GM18868 (cell line): ENCODE data around the gene EPN2.

Source experiments
- ATAC-seq: cut with Tn5 transposase; IDR thresholded peaks from one replicate; pipeline ENCODE4 v1.9.1; 2021; ENCODE audit warnings: mild to moderate bottlenecking, moderate library complexity; ENCODE audit not compliant: unreplicated experiment

EPN2 gene

DNA sequence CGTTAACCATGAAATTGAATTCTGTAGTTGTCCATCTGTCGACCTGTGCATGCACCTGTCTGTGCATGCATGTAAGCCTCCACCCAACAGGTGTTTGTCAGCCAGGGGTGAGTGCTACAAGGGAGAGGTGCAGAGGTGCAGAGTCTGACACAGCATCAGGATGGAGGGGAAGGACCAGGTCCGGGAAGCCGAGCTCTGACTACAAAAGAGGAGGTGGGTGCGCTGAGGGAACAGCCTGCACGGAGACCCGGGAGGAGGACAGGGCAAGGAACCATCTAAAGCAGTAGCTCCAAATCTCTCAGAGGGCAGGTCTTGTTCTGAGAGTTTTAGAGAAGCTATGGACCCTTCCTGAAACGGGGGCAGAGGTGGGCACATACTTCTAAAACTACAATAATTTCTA, 71.2 kb downstream of the EPN2 start:
- ATAC-seq: no peak

DNA sequence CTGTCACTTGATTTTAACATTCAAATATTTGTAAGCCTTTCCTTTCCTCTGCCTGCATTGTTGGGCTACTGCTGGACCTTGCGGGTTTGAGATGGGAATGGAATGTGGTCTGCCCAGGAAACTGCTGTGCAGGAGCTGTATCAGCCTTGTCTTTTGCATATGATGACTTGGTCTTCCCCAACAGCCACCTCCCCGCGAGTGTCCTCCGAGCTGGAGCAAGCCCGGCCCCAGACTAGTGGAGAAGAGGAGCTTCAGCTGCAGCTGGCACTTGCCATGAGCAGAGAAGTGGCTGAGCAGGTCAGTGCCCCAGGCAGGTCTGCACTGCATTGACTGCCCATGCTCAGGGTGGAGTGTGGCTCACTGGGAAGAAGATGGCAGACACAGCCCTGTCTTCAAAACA, 72.5 kb downstream of the EPN2 start:
- no peak for ATAC-seq

DNA sequence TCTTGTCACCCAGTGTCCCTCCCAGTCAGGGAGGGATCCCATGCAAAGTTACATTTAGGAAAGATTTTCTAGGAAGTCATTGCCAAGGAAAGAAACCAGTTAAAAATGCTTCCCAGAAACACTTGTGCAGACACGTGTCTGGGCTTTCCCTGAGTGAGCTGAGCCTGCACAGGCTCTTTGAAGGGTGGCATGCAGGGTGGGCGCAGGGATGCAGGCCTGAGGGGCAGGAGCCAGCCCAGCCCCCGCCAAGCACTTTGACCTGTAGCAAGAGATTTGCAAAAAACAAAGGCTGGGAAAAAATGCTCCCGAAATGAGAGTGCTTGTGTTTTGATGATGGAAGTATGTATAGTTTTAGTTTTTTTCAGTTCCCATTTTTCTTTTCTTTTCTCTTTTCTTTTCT, 73.0 kb downstream of the EPN2 start:
- ATAC-seq: no peak

DNA sequence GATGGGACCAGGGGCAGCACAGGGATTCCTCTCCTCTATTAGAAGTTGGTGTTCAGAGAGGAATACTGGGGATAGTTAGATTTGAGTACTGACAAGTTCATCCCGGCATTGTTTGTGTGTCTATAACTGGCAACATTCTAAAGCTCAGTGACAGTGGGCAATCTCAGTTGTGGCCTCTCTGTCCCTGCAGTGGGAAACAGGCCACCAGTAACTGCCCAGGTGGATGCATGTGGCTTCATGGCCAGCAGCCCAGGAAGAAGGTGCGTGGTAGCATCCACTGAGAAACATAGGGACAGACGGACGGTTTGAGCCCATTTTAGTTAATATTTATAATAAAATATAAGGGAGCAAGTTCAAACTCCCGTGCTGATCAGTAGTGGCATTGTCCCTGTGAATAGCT, 73.8 kb downstream of the EPN2 start:
- no peak for ATAC-seq

DNA sequence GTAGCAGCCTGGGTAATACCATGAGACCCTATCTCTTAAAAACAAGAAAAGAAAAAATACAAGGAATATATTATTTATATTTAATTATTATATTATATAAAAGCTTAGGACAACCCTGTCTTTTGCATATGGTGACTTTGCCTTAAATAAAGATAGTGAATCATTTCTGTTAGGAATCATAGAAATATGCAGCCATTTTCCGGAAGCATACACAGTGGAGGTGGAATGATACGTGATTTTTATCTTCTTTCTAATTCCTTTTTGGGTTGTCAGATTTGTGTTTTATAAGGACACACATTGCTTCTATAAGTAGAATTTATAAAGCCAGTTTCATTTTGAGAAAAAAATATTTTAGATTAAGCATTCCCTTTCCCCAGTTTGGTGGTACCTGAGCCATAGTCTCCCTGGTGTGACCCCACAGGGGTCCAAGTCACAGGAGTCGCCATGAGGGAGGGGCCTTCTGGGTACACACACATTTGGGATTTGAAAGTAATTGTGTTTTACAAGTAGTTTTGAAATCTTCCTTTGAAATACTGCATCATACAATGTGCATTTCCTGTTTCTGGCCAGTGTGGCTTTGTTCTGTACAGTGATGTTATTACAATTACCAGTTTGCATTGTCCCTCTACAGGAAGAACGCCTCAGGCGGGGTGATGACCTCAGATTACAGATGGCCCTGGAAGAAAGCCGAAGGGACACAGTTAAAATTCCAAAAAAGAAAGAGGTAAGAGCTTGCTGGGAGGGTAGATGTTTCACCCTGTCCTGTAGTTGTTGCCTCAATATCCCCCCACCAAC, 74.5 kb downstream of the EPN2 start:
- ATAC-seq: no peak

DNA sequence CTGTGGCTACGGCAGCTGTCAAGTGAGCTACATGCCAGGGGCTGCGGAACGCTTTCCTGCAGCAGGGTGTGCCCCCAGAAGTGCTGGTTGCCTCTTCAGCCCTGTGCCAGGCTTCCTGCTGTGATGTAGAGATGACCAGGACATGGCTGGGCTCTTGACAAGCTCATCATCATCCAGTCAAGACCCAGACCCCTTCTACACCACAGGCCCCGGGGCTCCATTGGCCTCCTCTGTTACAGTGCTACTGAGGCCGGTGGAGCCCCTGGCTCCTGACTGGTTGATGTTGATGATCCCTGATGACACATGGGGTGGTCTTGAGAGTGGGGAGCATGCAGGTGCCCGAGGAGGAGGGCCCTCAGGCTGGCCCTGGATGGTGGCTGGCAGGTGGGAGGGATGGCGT, 75.2 kb downstream of the EPN2 start:
- no peak for ATAC-seq

DNA sequence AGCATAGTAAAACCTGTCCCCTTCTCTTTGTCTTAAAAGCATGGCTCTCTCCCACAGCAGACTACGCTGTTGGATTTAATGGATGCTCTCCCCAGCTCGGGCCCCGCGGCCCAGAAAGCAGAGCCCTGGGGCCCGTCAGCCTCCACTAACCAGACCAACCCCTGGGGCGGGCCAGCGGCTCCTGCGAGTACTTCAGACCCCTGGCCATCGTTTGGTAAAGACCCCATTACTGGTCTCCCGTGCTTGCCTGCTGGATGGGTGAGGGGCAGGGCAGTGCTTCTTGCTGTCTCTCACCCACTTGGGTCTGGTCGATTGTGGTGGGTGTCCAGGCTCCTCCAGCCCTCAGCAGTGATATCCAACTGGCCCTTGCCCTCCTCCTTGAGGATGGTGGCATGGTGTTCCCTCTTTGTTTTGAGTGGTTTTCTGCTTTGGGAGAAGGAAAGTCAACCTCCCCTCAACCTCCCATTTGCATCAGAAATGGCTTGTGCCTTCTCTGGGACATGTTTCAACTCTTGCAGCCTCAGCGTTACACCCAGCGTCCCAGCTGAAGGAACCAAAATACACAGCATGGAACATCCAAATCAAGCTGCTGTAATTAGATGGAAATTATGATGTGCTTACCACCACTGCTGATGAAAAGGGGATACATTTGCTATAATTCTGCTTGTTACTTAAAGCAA, 76.0 kb downstream of the EPN2 start:
- ATAC-seq: no peak

DNA sequence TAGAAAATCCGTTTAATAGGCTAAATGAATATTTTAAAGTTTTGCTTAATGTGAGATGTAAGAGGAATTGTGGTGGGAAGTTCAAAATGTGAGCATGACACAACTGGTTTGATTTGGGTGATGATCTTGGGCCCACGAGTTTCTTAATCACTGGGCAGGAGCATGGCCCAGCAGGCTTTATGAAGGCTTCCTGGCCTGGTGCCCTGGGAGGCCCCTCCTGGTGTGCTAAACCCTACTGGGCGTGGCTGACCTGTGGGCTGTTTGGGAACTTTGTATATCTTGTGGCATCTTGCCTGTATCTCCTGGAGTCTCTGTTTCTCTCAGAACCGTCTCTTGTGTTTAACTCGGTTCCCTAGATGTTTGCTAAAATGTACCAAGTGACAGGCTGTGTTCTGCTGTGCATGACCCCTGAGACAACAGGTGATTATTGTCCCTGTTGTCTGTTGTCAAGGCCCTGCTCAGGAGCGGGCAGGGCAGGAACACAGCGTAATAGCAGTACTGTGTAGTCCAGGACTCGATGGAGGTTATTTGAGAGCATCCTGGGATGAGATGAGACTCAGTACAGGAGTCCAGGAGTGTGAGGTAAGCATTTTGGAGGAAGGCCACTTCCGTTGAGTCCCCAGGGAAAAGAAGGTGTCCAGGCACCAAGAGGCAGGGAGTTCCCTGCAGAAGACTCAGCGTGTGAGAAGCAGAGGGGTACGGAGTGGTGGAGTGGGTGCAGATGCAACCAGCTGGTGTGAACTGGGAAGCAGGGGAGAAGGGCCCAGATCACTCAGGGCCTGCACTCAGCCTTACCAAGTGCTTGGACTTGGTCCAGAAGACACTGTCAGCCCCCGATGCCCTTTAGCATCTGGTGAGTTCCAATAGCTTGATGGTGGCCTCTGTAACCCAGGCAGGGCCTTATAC, 76.8 kb downstream of the EPN2 start:
- ATAC-seq: no peak

DNA sequence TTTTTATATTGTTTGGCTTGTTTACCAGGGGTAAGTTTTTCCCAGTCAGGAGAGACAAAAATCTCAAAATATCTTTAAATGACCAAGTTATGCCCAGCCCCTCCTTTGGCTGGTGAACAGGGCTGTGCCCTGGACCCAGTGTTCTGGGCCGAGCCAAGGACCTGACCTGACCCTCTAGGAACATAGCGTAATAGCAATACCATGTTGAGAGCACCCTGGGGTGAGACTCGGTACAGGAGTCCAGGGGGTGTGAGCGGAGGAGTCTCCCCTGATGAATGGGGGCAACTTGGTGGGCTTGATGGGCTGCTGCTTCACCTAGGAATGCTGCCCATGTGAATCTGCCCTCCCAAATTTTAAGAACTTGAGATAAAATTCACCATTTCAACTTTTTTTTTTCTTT, 77.9 kb downstream of the EPN2 start:
- ATAC-seq: no peak

DNA sequence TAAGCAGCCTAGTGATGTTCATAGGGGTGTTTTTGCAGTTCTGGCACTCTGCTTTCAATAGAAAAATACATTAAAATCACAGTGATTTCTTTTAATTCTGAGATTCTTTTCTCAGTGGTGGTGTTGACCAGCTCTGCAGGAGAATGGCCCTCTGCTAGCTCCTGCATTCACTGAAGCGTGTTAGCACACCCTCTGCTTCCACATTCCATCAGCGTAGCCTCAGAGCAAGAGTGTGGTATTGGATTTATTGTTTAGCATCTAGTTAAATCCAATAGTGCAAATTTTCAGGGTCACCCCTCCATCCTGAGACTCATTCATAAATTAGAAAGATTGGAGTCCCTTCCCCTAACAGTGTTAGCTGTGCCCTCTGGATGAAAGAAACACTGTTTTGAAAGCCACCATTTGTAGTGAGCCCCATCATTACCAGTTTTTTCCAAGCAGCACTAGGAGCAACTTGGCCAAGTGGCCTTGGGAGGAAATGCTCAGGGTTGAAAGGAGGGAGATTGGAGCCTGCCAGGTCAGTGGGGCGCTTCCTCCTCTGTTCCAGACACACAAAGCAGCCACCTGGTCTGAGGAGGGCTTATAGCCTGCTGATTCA, 79.7 kb downstream of the EPN2 start:
- no peak for ATAC-seq

DNA sequence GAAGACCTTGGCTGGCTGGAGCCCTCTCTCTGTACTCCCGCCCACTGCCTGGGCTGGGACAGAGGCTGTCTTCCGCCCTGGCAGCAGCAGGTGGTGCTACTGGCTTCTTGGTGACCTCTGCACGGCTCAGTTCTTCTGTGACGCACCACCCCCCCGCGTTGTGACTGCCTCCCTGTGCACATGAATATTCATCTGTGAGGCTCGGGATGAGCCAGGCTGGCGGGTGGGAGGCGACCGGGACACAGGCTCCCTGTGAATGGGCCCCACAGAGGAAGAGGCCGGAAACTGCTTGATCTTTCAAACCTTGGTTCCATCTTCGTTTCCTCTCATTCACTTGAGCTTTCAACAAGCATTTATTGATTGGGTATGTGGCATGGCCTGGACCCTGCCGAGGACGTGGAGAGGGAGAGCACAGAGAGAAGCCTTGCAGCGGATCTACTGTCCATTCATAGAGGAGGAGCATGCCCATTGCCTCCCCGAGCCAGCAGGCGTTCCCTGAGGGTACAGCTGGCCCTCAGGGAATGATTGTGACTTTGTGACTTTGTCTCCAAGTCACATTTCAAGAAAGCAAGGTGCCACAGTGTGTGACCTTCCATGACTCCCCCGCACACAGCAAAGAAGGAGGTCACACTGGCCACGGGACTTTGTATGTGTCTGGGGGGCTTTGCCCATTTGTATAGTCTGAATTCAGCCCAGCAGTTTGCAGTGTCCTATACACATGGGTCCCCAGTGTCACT, 80.4 kb downstream of the EPN2 start:
- ATAC-seq: peak; percentile 74

DNA sequence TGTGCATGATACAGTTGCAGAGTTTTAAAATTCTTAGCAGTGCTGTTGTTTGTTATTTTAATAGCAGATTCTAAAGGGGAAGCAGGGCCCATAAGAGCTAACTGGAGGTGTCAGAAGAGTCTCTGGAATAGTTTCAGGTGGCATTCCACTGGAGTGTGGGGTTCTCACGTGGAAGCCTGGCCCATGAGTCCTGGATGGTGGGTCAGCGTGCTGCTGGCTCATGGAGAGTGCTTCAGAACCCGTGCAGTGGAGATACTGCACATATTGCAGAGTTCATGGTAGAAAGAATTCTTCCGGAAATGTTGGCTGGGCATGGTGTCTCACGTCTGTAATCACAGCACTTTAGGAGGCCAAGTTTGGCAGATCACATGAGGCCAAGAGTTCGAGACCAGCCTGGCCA, 81.4 kb downstream of the EPN2 start:
- no peak for ATAC-seq

DNA sequence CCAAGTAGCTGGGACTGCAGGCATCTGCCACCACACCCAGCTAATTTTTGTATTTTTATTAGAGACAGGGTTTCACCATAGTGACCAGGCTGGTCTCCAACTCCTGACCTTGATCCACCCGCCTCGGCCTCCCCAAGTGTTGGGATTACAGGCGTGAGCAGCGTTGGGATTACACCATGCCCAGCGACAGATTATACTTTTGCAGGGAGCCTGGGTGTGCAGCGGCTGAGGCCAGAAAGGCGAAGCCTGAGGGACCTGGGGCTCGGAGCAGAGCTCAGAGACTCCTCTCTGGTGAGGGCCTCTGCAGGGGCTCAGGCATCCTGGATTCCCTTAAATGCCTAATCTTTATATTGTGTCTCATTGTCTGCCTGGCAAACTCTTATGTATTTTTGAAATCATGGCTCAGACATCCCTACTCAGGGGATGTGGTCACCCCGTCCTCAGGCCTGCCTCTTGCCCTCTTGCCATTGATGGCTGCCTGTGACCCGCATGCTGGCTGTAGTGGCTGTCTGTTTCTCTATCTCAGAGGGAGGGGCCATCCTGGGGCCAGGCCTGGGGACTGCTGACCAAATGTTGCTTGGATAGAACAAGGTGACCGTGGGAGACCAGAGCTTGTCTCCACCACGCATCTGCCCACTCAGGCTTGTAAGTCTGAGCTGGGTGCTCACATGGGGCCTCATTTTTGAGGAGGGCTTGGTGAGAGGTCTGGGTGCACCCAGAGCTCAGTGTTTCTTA, 82.8 kb downstream of the EPN2 start:
- ATAC-seq: no peak

DNA sequence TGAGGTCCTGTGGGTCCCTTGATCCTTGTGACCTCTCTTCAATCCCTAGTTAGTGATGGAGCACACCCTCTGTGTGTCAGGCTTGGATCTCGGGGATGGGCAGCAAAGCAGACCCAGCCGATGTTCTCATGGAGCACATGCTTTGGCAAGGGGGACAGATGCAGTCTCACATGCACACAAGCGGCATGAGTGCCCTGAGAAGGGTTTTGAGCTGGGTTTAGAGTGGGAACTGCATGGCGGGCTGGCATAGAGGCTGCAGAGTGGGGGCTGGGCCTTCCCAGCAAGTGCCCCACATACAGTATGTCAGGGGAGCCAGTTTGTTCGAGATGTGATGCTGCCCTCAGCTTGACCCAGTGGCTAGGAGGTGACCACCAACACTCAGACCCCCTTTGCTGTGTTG, 83.7 kb downstream of the EPN2 start:
- no peak for ATAC-seq

DNA sequence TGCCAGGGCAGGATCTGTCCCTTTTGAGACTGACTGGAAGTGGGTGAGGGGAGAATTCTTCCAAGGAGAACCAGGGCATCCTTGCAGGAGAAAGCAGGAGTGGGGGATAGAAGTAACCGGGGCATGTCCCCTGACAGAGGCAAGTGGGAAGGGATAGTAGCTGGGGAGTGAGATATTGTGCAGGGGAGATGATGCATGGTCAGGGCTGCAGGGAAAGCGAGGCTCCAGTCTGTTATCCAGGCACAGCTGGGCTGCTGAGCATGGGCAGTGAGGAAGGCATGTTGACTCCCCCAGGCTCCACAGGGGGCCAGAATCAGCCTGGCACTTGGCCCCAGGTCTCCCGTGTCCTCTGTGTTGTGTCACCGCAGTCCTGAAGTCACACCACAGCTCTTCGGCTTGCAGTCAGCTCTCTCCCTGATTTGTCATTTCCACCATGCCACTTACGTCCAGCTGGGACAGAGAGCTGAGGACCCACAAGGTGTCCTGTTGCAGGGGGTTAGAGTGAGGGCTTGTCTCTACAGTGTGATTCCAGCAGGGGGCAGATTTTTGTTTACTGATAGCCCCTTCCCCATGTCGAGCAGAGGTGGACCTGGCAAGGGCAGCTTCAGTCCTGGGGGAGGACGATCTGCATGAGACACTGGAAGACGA, 84.4 kb downstream of the EPN2 start:
- ATAC-seq: no peak

DNA sequence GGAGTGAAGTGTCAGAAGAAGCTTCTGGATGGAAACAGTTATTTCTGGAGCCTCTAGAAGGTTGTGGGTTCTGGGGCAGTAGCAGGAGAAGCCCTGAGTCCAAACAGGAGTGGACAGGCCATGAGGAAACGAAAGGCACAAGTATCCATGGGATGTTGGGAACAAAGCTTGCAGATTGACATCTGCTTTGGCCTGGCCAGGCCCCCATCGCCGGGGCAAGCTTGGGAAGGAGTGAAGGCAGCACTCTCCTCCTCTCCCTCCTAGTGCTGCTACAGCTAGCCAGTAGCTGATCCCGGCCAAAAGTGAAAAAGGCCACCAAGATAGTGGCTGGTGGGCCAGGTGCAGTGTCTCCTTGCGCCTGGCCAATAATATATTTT, 85.0 kb downstream of the EPN2 start:
- no peak for ATAC-seq

DNA sequence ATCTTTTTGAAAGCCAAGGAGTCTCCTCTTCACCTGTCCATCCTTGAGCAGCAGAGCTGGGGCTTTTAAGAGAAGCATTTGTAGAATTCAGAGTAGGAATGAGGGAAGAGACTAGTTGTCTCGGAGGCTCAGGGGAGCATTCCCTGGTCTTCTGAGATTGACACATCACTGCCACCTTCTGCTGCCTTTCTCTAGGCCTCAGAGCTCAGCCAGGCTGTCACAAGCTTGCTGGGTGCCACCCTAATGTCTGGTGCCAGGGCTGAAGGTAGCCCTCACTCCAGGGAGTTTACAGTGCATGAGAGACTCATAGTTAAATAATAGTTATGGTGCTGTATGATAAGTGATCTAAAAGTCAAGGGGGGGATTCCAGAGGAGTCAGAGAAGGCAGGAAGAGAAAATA, 85.7 kb downstream of the EPN2 start:
- no peak for ATAC-seq

DNA sequence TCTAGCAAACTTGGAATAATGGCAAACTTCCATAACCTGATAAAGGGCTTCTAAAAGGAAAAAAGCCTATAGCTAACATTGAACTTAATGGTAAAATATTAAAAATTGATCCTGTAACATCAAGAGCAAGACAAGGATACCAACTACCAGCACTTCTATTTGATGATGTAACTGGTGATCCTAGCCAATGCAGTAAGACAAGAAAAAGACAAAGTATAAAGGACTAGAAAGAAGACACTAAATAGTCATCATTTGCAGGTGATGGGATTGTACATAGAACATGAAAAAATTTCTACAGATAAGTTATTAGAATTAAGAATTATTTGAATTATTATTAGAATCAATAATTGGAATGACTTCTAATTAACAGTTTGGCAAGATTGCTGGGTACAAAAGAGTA, 88.4 kb downstream of the EPN2 start:
- ATAC-seq: no peak

DNA sequence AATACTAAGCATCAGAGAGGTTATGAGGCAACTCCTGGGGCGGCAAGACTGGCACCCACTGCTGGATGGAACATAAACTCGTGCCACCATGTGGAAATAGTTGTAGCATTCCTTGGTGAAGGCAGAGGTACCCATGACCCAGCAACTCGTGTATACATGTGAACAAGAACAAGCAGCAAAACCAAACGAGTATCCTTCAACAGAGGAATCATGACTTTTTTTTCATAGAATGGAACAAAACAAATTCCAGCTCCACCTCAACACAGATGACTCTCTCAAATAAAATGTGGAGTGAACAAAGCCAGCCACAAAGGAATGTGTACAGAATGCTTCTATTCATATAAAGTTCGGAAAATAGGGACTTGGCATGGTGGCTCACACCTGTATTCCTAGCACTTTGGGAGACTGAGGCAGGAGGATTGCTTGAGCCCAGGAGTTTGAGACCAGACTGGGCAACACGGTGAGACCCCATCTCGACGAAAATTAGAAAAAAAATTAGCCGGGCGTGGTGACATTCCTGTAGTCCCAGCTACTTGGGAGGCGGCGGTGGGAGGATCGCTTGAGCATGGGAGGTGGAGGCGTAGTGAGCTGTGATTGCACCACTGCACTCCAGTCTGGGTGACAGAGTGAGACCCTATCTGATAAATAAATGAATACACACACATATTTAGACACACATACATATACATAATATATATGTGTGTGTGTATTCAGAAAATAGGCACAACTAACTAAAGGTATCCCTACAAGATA, 90.0 kb downstream of the EPN2 start:
- no peak for ATAC-seq
